ENCODE results near the gene MMEL1.
"Not testable (repeated sequence)": the region's sequence is repeated elsewhere in the genome, so short reads cannot be mapped to it uniquely, and the experiment has no call there.

Gene MMEL1

GRCh38 chr1:2588661-2589430 lies 44.0 kb downstream of the MMEL1 start:
- no peak for DNase-seq

GRCh38 chr1:2587860-2588571 lies 44.8 kb downstream of the MMEL1 start:
- no peak for DNase-seq

GRCh38 chr1:2587071-2587859 lies 45.6 kb downstream of the MMEL1 start:
- no peak for DNase-seq

GRCh38 chr1:2586154-2587070 lies 46.4 kb downstream of the MMEL1 start, which contains the start of gene PRXL2B:
TSS of gene PRXL2B (plus strand) at chr1:2586777. CDS start at chr1:2586886, 109 bp downstream.
- peak; percentile 63 for DNase-seq

- DNase-seq = no peak
These were observed 47.3 kb downstream of the MMEL1 start for GRCh38 chr1:2585318-2586092.

- no peak for DNase-seq
These were observed 48.0 kb downstream of the MMEL1 start for GRCh38 chr1:2584686-2585317.

GRCh38 chr1:2583871-2584351 lies 48.9 kb downstream of the MMEL1 start:
- no peak for DNase-seq

GRCh38 chr1:2583331-2583791 lies 49.5 kb downstream of the MMEL1 start:
- DNase-seq = no peak

- no peak for DNase-seq
These were observed 50.4 kb downstream of the MMEL1 start for GRCh38 chr1:2582391-2582790.

- no peak for DNase-seq
These were observed 52.1 kb downstream of the MMEL1 start for GRCh38 chr1:2580691-2581090.

GRCh38 chr1:2578758-2579118 lies 54.1 kb downstream of the MMEL1 start:
- no peak for DNase-seq

GRCh38 chr1:2577565-2578075 lies 55.2 kb downstream of the MMEL1 start:
- not testable (repeated sequence) for DNase-seq

GRCh38 chr1:2575801-2576663 lies 56.8 kb downstream of the MMEL1 start:
- no peak for DNase-seq

- DNase-seq = no peak
These were observed 58.5 kb downstream of the MMEL1 start for GRCh38 chr1:2574350-2574749.

GRCh38 chr1:2573250-2573920 lies 59.4 kb downstream of the MMEL1 start:
- DNase-seq = no peak

- no peak for DNase-seq
These were observed 61.5 kb downstream of the MMEL1 start for GRCh38 chr1:2571348-2571747.

- no peak for DNase-seq
These were observed 62.5 kb downstream of the MMEL1 start for GRCh38 chr1:2570332-2570731.

GRCh38 chr1:2569703-2570102 lies 63.1 kb downstream of the MMEL1 start:
- not testable (repeated sequence) for DNase-seq

- DNase-seq = no peak
These were observed 63.8 kb downstream of the MMEL1 start for GRCh38 chr1:2569060-2569459.

All from NCI-H524 treated with DMSO at 0.1 percent for 48 hours (cell line).